GM10248 (cell line): ENCODE data around the gene ABLIM2.
"Not testable (repeated sequence)": the region's sequence is repeated elsewhere in the genome, so short reads cannot be mapped to it uniquely, and the experiment has no call there.

Experiments used
- CTCF ChIA-PET: fragments of 300-600 bp; sonication (Branson Sonifier 250); formaldehyde crosslinking; extraction: SDS; loops from one replicate; lab custom pipeline; 2021; ENCODE audit warnings: antibody characterized with exemption; lab: Yijun Ruan, JAX
- POLR2A ChIA-PET: fragments of 350-650 bp; sonication (Branson Sonifier 250); formaldehyde crosslinking; extraction: SDS; loops from one replicate; lab custom pipeline; 2020; ENCODE audit warnings: antibody characterized with exemption; lab: Yijun Ruan, JAX
- DNase-seq: peaks from one replicate; pipeline ENCODE4 v3.0.0; 2012; ENCODE audit errors: extremely low spot score
- CTCF ChIP-seq: IDR thresholded peaks from 2 replicates; pipeline ENCODE4 v1.5.1; 2012; ENCODE audit warnings: mild to moderate bottlenecking, low read depth; ENCODE audit errors: extremely low read depth, missing control alignments, control extremely low read depth

ABLIM2 gene

DNA sequence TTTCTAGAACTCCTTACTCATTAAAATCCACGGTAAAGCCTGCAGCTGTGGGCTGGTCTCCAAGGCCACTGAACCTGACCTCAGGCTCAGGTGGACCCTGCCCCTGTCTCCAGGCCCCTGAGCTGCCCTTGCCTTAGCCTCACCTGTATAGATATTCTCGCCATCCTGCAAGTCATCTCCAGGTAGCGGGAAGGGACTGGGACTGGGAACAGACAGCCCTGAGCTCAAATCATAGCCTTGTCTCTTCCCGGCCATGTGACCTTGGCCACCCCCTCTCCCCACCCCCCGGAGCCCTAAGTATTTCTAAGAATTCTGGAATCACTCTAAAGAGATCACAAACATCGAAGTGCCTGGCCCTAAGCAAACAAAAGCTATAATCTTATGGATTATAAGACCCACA, 17.7 kb downstream of the ABLIM2 start:
- TF ChIP-seq CTCF, result no peak
- no peak for DNase-seq
- ChIA-PET CTCF (no interaction called here), POLR2A (no interaction called here)

DNA sequence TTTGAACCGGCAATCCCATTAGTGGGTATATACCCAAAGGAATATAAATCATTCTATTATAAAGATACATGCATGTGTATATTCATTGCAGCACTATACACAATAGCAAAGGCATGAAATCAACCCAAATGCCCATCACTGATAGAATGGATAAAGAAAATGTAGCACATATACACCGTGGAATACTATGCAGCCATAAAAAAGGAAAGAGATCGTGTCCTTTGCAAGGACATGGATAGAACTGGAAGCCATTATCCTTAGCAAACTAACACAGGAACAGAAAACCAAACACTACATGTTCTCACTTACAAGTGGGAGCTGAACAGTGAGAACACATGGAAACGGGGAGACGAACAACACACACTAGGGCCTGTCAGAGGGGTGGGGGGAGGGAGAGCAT, 18.9 kb downstream of the ABLIM2 start:
- CTCF ChIA-PET, DNase-seq, POLR2A ChIA-PET: not testable (repeated sequence)

DNA sequence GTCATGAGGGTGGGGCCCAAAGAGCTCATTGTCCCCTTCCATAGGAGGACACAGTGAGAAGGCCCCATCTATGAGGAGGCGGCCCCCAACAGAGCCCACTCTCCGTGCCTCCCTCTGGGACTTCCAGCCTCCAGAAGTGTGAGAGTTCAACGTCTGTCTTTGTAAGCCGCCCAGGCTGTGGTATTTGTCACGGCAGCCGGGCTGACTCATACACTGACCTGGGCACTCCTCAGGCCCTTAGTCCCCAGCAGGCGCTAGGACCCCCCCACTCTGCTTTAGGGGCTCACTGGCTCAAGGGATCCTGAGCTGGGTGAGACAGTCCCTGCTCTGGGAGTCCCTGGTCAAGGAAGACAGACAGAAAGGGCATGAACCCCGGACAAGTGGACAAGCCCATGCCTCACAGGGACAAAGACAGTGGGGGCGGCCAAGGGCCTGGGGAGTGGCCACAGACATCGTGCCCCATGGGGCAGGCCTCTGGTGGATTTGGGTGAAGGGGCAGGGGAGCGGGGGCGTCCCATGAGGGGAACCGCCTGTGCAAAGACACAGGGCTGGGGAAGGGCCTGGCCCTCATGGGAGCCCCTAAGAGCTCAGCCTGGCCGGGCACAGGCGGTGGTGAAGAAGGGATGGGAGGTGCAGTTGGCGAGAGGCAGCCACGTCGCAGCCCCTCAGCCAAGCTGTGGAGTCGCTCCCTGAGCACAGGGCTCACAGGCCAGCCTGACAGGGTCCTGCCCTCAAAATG, 21.5 kb downstream of the ABLIM2 start:
- ChIA-PET POLR2A (no interaction called here), CTCF (no interaction called here)
- no peak for TF ChIP-seq CTCF
- DNase-seq, result no peak

GRCh38 chr4:8136529-8136928, 22.1 kb downstream of the ABLIM2 start:
- DNase-seq, result no peak
- POLR2A ChIA-PET, result no interaction called here
- CTCF ChIA-PET, result no interaction called here
- TF ChIP-seq CTCF, result no peak

DNA sequence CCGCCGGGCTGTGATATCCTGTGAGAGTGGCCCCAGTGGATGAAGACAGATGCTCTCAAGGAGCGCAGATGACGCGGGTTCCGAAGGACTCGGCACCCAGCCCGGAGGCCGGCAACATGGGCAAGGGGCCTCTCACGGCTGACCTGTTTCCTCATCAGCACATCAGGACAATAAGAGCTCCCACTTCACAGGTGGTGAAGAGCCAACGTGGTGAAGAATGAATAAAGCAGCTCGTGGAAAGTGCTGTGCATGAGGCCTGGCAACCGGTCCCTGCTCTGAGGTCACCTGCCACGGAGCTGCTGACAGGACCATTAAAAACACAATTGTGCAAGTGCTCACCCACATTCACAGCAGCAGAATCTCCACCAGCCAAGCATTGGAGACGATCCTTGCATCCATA, 22.9 kb downstream of the ABLIM2 start:
- no peak for DNase-seq
- POLR2A ChIA-PET, result no interaction called here
- TF ChIP-seq CTCF, result no peak
- CTCF ChIA-PET, result interaction anchor here (1.7 kb wide), 1 partner anchor 9 kb away, joined by 4 read pairs; no protein-coding TSS in a partner anchor

DNA sequence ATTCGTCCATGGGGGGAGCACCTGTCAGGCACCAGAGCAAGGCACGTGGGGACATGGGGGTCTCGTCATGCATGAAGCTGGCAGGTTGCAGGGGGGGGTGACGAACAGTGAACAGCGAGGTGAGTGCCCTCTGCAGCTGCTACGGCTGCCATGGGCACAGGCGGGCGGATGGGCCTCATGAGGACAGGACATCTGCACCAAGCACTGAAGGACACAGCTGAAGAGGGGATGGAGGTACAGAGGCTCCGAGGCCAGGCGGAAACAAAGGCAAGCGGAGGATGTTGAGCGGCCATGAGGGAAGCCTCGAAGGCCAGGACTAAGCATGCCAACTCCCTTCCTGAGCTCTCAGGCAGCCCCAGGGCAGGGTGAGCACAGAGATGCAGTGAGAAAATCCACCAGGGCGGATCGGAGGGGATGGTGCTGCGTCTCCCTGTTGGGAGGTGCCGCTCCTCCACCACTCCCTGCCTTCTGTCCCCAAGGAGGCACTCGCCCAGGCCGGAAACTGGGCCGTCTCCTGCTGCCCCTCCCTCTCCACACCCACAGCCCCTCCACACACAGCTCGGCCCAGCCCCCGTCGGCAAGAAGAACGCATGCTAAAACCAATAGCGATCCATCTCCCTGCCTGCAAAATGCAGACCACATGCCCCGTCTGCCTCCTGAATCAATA, 24.6 kb downstream of the ABLIM2 start:
- no peak for DNase-seq
- ChIA-PET POLR2A (no interaction called here), CTCF (no interaction called here)
- TF ChIP-seq CTCF, result no peak

DNA sequence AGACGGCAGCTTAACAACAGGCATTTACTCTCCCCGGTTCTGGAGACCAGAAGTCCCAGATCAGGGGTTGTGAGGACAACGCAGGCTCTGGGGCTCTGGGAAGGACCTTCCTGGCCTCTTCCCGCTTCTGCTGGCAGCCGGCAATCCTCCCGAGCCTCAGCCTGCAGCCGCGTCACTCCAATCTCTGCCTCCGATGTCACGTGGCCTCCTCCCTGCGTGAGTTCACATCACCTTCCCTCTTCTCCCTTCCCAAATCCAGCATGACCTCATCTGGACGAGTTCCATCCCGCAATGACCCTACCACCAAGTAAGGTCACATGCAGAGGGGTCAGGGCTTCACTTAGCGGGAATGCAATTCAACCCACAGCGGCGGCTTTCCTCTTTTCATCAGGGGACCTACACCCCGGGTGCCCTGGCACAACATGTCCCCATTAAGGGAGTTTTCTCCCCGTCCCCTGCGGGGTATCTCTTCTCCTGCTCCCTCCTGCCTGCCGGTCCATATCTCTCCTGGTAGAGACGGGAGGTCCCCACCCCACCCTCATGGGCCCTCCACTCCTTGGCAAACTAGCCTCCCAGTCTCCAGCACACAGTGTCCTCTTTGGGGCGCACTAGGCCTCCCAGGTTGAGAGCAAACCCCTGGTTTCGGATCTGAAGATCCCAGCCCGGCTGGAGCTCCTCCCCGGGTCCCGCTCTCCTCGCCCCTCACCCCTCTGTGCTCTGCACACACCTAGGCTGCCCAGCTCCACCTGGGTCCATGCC, 25.5 kb downstream of the ABLIM2 start:
- POLR2A ChIA-PET, result no interaction called here
- CTCF ChIA-PET, result no interaction called here
- no peak for TF ChIP-seq CTCF
- no peak for DNase-seq
